HepG2 (cell line): Measurements from ENCODE around the gene FGD5. TPM values are rescaled to one million over a fixed set of nuclear protein-coding genes. Genes with fewer than 3 reads are reported as not detected.

Experiments used
- ATAC-seq: fragments of 200-7000 bp; cut with Tn5 transposase; 3 replicates; pipeline ENCODE4 v1.9.1; 2020; ENCODE audit warnings: mild to moderate bottlenecking, moderate library complexity
- BruUV-seq: library from RNA; stranded (reverse); fragments of 400-500 nt; replicated peaks from 2 replicates; lab custom pipeline; 2021; lab: Mats Ljungman, UMichigan
- CTCF ChIA-PET: fragments of 300-600 bp; formaldehyde crosslinking; extraction: SDS; loops from one replicate; lab custom pipeline; 2021; ENCODE audit warnings: low total read pairs, inconsistent platforms, low intra/inter-chr PET ratio; lab: Yijun Ruan, JAX
- POLR2A ChIA-PET: fragments of 350-600 bp; sonication (Branson Sonifier 250); formaldehyde crosslinking; loops from one replicate; lab custom pipeline; 2020; ENCODE audit warnings: antibody characterized with exemption, inconsistent platforms; lab: Yijun Ruan, JAX
- DNase-seq: peaks from one replicate; pipeline ENCODE4 v3.0.0-alpha.2; 2015; ENCODE audit warnings: low spot score
- FAIRE-seq: peaks from 3 replicates; lab custom pipeline; 2011; peaks lifted over from hg19 to GRCh38; lab: Jason Lieb, UNC
- H2AFZ ChIP-seq: one replicate; pipeline ENCODE4 v1.6.1; 2011; ENCODE audit warnings: low read length, inconsistent platforms
- H3K27ac ChIP-seq: fragments of 300-600 bp; 3 replicates; pipeline ENCODE4 v1.8.0; 2011; ENCODE audit warnings: mixed run types, mild to moderate bottlenecking, mixed read lengths, low read length, inconsistent platforms; ENCODE audit not compliant: insufficient read depth; ENCODE audit errors: extremely low read length
- H3K27me3 ChIP-seq, 2 experiments: fragments of 200-600 bp in 1 of 2; 2 replicates in 1 of 2; 3 replicates in 1 of 2; pipeline versions ENCODE4 v1.6.0 to v1.8.0; 2011; ENCODE audit warnings: low read length in 2 of 2, mild to moderate bottlenecking in 2 of 2, moderate library complexity in 2 of 2, inconsistent platforms in 1 of 2; ENCODE audit not compliant: insufficient read depth in 2 of 2, control insufficient read depth in 1 of 2
- H3K36me3 ChIP-seq, 2 experiments: fragments of 200-600 bp in 1 of 2; replicated peaks in 1 of 2; 2 replicates in 1 of 2; 3 replicates in 1 of 2; pipeline versions ENCODE4 v1.5.1 to v1.8.0; 2011; ENCODE audit warnings: low read length in 2 of 2, inconsistent platforms in 1 of 2; ENCODE audit not compliant: insufficient read depth in 2 of 2, control insufficient read depth in 1 of 2
- H3K4me1 ChIP-seq: 2 replicates; pipeline ENCODE4 v1.5.1; 2012; ENCODE audit warnings: low read length, inconsistent platforms; ENCODE audit not compliant: insufficient read depth
- H3K4me2 ChIP-seq: 2 replicates; pipeline ENCODE4 v1.6.0; 2011; ENCODE audit warnings: low read depth, low read length, inconsistent platforms
- H3K4me3 ChIP-seq, 3 experiments: fragments of 200-600 bp in 1 of 3; sonication (generic), shearing (Covaris generic) in 1 of 3; replicated peaks in 1 of 3; 2 replicates each; pipeline ENCODE4 v1.5.1; 2011 to 2016; ENCODE audit warnings: low read length in 3 of 3, inconsistent platforms in 2 of 3, low read depth in 2 of 3, mild to moderate bottlenecking in 2 of 3, control low read depth in 1 of 3, mixed read lengths in 1 of 3; ENCODE audit not compliant: insufficient read depth in 1 of 3
- H3K79me2 ChIP-seq: one replicate; pipeline ENCODE4 v1.6.1; 2011; ENCODE audit warnings: low read length, inconsistent platforms; ENCODE audit not compliant: insufficient read depth
- H3K9ac ChIP-seq: 2 replicates; pipeline ENCODE4 v1.6.0; 2011; ENCODE audit warnings: mild to moderate bottlenecking, low read depth, low read length, inconsistent platforms; ENCODE audit not compliant: insufficient read depth
- H3K9me3 ChIP-seq: 2 replicates; pipeline ENCODE4 v1.5.1; 2012; ENCODE audit warnings: mild to moderate bottlenecking, low read length
- H4K20me1 ChIP-seq: 2 replicates; pipeline ENCODE4 v1.6.0; 2011; ENCODE audit warnings: inconsistent platforms, mild to moderate bottlenecking, low read length, moderate library complexity; ENCODE audit not compliant: insufficient read depth
- ADNP ChIP-seq: sonication (generic); formaldehyde crosslinking; IDR thresholded peaks from 2 replicates; pipeline ENCODE4 v1.4.0; 2020; ENCODE audit warnings: missing genetic modification reagents
- BCL3 ChIP-seq: sonication (generic); formaldehyde crosslinking; IDR thresholded peaks from 2 replicates; pipeline ENCODE4 v1.5.1; 2020; ENCODE audit warnings: mild to moderate bottlenecking, missing genetic modification reagents, moderate library complexity
- FOXM1 ChIP-seq: sonication (generic); formaldehyde crosslinking; IDR thresholded peaks from 2 replicates; pipeline ENCODE4 v1.5.0; 2020; ENCODE audit warnings: missing genetic modification reagents
- MATR3 ChIP-seq: sonication (generic); formaldehyde crosslinking; IDR thresholded peaks from 2 replicates; pipeline ENCODE4 v1.4.0; 2020; ENCODE audit warnings: missing genetic modification reagents
- MEF2D ChIP-seq: sonication (generic); formaldehyde crosslinking; IDR thresholded peaks from 2 replicates; pipeline ENCODE4 v1.5.1; 2020; ENCODE audit warnings: mild to moderate bottlenecking, missing genetic modification reagents
- MTA1 ChIP-seq: sonication (generic); formaldehyde crosslinking; IDR thresholded peaks from 2 replicates; pipeline ENCODE4 v1.4.0; 2020; ENCODE audit warnings: missing genetic modification reagents, mild to moderate bottlenecking, borderline replicate concordance
- MXD4 ChIP-seq: IDR thresholded peaks from 2 replicates; pipeline ENCODE4 v1.6.1; 2016; ENCODE audit warnings: mild to moderate bottlenecking, missing biosample characterization, missing genetic modification reagents
- NBN ChIP-seq: fragments of 450-650 bp; conservative IDR thresholded peaks from 2 replicates; pipeline ENCODE4 v1.6.1; 2017
- NKX3-1 ChIP-seq: sonication (generic); formaldehyde crosslinking; IDR thresholded peaks from 2 replicates; pipeline ENCODE4 v1.5.0; 2020; ENCODE audit warnings: missing genetic modification reagents
- ZBTB10 ChIP-seq: sonication (generic); formaldehyde crosslinking; IDR thresholded peaks from 2 replicates; pipeline ENCODE4 v1.4.0; 2020; ENCODE audit warnings: missing genetic modification reagents, borderline replicate concordance
- ZNF160 ChIP-seq: sonication (generic); formaldehyde crosslinking; IDR thresholded peaks from 2 replicates; pipeline ENCODE4 v1.8.0; 2022; ENCODE audit warnings: mild to moderate bottlenecking, inconsistent platforms, missing genetic modification reagents
- ZNF263 ChIP-seq: sonication (generic); formaldehyde crosslinking; IDR thresholded peaks from 2 replicates; pipeline ENCODE4 v1.4.0; 2020; ENCODE audit warnings: missing genetic modification reagents
- ZNF572 ChIP-seq: sonication (generic); formaldehyde crosslinking; IDR thresholded peaks from 2 replicates; pipeline ENCODE4 v1.5.1; 2020; ENCODE audit warnings: mild to moderate bottlenecking, missing genetic modification reagents
- ZNF598 ChIP-seq: sonication (generic); formaldehyde crosslinking; IDR thresholded peaks from 2 replicates; pipeline ENCODE4 v1.5.1; 2020; ENCODE audit warnings: mild to moderate bottlenecking, missing genetic modification reagents, borderline replicate concordance
- ZNF609 ChIP-seq: sonication (generic); formaldehyde crosslinking; IDR thresholded peaks from 2 replicates; pipeline ENCODE4 v1.4.0; 2020; ENCODE audit warnings: mild to moderate bottlenecking, missing genetic modification reagents, borderline replicate concordance
- ZSCAN12 ChIP-seq: sonication (generic); formaldehyde crosslinking; IDR thresholded peaks from 2 replicates; pipeline ENCODE4 v1.9.0; 2021; ENCODE audit warnings: mild to moderate bottlenecking, missing genetic modification reagents
- WGBS: methylation state at CpG from one replicate; pipeline ENCODE4 v1.1.6; 2017; ENCODE audit warnings: low lambda C conversion rate; 5-methylcytosine and 5-hydroxymethylcytosine counted together
- in situ Hi-C: cut with HindIII; loops from 2 replicates; pipeline ENCODE4 v1.10.0; 2017; ENCODE audit warnings: low pct_unique_long_range_greater_than_20kb; ENCODE audit not compliant: extremely low pct_ligation_motif_present
- intact Hi-C: fragments of 100-400 bp; cut with micrococcal nuclease; formaldehyde crosslinking; loops from one replicate; pipeline ENCODE4 v1.10.0; 2022; ENCODE audit not compliant: unreplicated experiment
- polyA plus RNA-seq, 8 experiments: library from polyadenylated mRNA; depleted of rRNA in 3 of 8; stranded (reverse) in 7 of 8; unstranded in 1 of 8; fragments of >200 nt; fragmentation: Illumina TruSeq in 4 of 8; extraction: Trizol in 4 of 8; gene quantifications; 2 replicates each; pipeline versions ENCODE4 v1.2.1 to v1.2.3, GENCODE V29; 2011 to 2016; ENCODE audit warnings: low read depth in 4 of 8, missing spikeins in 1 of 8, mixed read lengths in 1 of 8; ENCODE audit not compliant: insufficient read depth in 1 of 8
- total RNA-seq, 5 experiments: library from RNA; depleted of rRNA; stranded (reverse); fragments of >200 nt; fragmentation: Illumina TruSeq; extraction: Trizol; gene quantifications; 2 replicates each; pipeline ENCODE4 v1.2.3, GENCODE V29; 2016; ENCODE audit warnings: low read depth in 1 of 5

Gene FGD5
- total and polyA plus RNA-seq, 2 of the 13 experiments (the other 11 are each of a cell fraction or from before 2014, with no cell fraction given) = 0.17 TPM; not detected in 1

DNA sequence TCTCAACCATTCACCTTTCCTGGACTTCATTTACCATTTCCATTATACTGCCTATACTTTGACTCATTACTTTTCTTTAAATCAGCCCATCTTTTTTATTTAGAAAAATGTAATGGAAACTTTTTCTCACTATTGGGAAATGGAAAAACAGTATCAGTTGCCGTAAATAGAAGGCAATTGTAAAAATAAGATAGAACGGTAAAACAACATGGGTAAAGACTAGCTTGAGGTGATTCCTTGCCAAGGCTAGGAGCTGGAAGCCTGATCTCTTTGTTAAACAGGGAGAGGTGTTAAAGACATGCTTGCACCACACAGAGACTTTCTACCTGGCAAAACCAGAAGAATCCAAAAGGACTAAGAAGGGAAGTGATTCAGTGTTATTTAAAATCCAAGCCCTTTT lies 5.9 kb downstream of the FGD5 start:
- in situ Hi-C loops (no loop called here), intact Hi-C loops (no loop called here)
- ChIA-PET POLR2A (no interaction called here), CTCF (no interaction called here)
- H3K4me2 ChIP-seq = no peak overlapping the region
- FAIRE-seq (no peak), ATAC-seq (no peak), DNase-seq (no peak)
- BruUV-seq = no TSS peak
- no peaks in the 10 kb centered on the region for H3K4me1 ChIP-seq
- H2AFZ ChIP-seq = no peak overlapping the region
- no peak overlapping the region for H3K9ac ChIP-seq
- WGBS = 45% methylated on average over 2 of the region's 2 CpGs
- H3K27ac ChIP-seq = no peak overlapping the region
- no peak overlapping the region for H3K4me3 ChIP-seq
- H3K27me3 ChIP-seq = peaks cover 0 to 36% of the 10 kb centered on the region in 2 experiments; a peak in 4 of 5 replicates
- H3K79me2 ChIP-seq = no peaks in the 10 kb centered on the region
- H3K9me3 ChIP-seq = no peaks in the 10 kb centered on the region
- H3K36me3 ChIP-seq = no peaks in the 10 kb centered on the region; a peak in 1 of 5 replicates
- no peaks in the 10 kb centered on the region for H4K20me1 ChIP-seq
- no peak for TF ChIP-seq ZSCAN12 (CRISPR knock-in tag)
- TF ChIP-seq ZNF609 = no peak
- TF ChIP-seq ZBTB10 (CRISPR knock-in tag) = no peak
- TF ChIP-seq NBN = no peak
- TF ChIP-seq ADNP (CRISPR knock-in tag) = no peak
- no peak for TF ChIP-seq MEF2D (CRISPR knock-in tag)
- TF ChIP-seq MTA1 (CRISPR knock-in tag) = no peak
- no peak for TF ChIP-seq ZNF598 (CRISPR knock-in tag)
- no peak for TF ChIP-seq MXD4 (CRISPR knock-in tag)
- no peak for TF ChIP-seq MATR3 (CRISPR knock-in tag)
- no peak for TF ChIP-seq ZNF263 (CRISPR knock-in tag)
- no peak for TF ChIP-seq BCL3
- no peak for TF ChIP-seq ZNF160
- TF ChIP-seq NKX3-1 (CRISPR knock-in tag) = no peak
- TF ChIP-seq ZNF572 (CRISPR knock-in tag) = no peak
- TF ChIP-seq FOXM1 (CRISPR knock-in tag) = no peak
